WI38 (cell line): ENCODE results near the gene SACS.

Experiments used
- H3K4me3 ChIP-seq: 2 replicates; pipeline ENCODE4 v1.5.1; 2011; ENCODE audit warnings: low read depth, mild to moderate bottlenecking, control low read depth, low read length
- CTCF ChIP-seq: IDR thresholded peaks from 2 replicates; pipeline ENCODE4 v1.5.1; 2012; ENCODE audit warnings: low read depth, mild to moderate bottlenecking, control low read depth, low read length

The SACS gene

GRCh38 chr13:23450340-23451046 lies 17.0 kb upstream of the SACS start:
- no peak for TF ChIP-seq CTCF
- no peak overlapping the region for H3K4me3 ChIP-seq

DNA sequence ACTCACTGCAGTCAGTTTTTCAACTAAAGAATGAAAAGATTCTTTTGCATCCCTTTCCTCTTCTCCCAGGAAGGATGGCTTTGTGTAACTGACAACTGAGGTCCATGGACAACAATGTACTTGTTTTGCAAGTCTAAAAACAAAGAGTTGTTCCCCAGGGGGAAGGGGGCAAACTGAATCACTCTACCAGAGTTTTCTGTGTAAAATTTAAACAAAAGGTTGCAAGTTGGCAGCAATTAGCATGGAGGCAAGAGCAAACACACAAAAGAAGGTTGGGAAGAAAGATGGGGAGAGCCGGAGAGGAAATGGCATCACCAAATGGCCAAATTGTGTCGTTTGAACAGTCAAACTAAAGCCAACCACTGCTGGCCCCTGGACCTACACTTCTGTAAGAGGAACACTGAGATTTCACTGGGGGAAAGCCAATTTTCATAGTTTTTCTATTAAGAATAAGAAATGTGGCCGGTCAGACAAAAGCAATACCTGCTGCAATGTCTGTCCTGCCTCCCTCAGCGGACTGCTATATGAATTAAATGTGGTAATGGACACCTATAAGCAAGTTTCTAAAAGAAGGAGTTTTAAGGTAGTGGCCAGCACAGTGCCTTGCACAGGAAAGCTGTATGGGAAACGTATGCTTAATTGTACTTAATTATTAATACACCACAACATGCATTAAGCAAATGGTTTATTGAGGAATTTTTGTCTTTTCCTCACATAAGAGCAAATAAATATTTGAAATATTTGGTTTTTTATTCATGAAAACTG lies 16.1 kb upstream of the SACS start:
- no peak for TF ChIP-seq CTCF
- H3K4me3 ChIP-seq = no peak overlapping the region

GRCh38 chr13:23447927-23448326 lies 14.4 kb upstream of the SACS start:
- TF ChIP-seq CTCF = no peak

GRCh38 chr13:23445794-23446193 lies 12.3 kb upstream of the SACS start:
- H3K4me3 ChIP-seq = no peak overlapping the region
- TF ChIP-seq CTCF = no peak

More at GRCh38 chr13:23447927-23448326, 14.4 kb upstream of the SACS start:
- no peak overlapping the region for H3K4me3 ChIP-seq

DNA sequence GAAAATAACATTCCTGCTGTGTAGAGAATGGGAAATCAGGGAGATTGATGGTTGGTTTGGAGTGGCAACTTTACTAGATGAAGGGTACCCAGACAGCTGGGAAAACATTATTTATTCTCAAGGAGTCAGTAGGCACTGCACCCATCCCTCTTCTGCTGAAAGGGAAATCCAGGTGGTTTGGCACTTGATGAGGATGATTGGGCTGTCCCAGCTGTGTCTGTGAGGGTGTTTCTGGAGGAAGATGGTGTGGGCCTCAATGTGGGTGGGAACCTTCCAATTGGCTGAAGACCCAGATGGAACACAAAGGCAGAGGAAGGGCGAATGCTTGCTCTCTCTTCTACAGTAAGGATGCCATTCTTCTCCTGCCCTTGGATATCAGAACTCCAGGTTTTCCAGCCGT lies 10.4 kb upstream of the SACS start:
- no peak overlapping the region for H3K4me3 ChIP-seq
- TF ChIP-seq CTCF = no peak

GRCh38 chr13:23443110-23443509 lies 9.6 kb upstream of the SACS start:
- H3K4me3 ChIP-seq = no peak overlapping the region
- TF ChIP-seq CTCF = no peak
